ENCODE results near the gene SPRR5. TPM values are rescaled to one million over a fixed set of nuclear protein-coding genes. Genes with fewer than 3 reads are reported as not detected.

SPRR5 gene
- total and polyA plus RNA-seq, 4 donors: not detected

- TF ChIP-seq CTCF (IDR thresholded peaks at IDR 0.05; ENCODE audit: low read depth, low read length, missing input control) (no peak), SP1 (IDR thresholded peaks at IDR 0.05) (no peak), FOXA2 (IDR thresholded peaks at IDR 0.05) (no peak), HNF4G (IDR thresholded peaks at IDR 0.05) (no peak), RXRA (IDR thresholded peaks at IDR 0.05) (no peak), HNF4A (conservative IDR thresholded peaks at IDR 0.05) (no peak), RAD21 (IDR thresholded peaks at IDR 0.05) (no peak), REST (IDR thresholded peaks at IDR 0.05) (no peak), NR2F2 (IDR thresholded peaks at IDR 0.05) (no peak)
- no peaks in the 10 kb centered on the region for H3K9me3 ChIP-seq (ENCODE audit: control insufficient read depth in 4 of 4, low read length in 3 of 4)
- H3K27ac ChIP-seq (ENCODE audit: low read depth in 1 of 2, low read length in 2 of 2): no peak overlapping the region
- 97% methylated on average over 10 of the region's 10 CpGs for WGBS
- no peaks in the 10 kb centered on the region for H3K36me3 ChIP-seq (ENCODE audit: control insufficient read depth in 4 of 4, insufficient read depth in 3 of 4, low read depth in 1 of 4, low read length in 3 of 4)
- H3K4me1 ChIP-seq (ENCODE audit: control insufficient read depth in 4 of 4, insufficient read depth in 4 of 4, low read length in 3 of 4): peaks cover 0 to 14% (median 11%) of the 10 kb centered on the region in 4 donors
- H3K4me3 ChIP-seq (ENCODE audit: low read depth in 1 of 3, low read length in 3 of 3): no peak overlapping the region
- H3K27me3 ChIP-seq (ENCODE audit: control insufficient read depth in 4 of 4, insufficient read depth in 4 of 4, low read length in 3 of 4): no peaks in the 10 kb centered on the region
- DNase-seq (ENCODE audit: low spot score): no peak
- no peak overlapping the region for H3K9ac ChIP-seq (ENCODE audit: low read depth in 1 of 2, low read length in 2 of 2)
These were observed 12.9 kb downstream of the SPRR5 start for GRCh38 chr1:152959801-152960451.

- WGBS: 64% methylated on average over 10 of the region's 10 CpGs
- Histone ChIP-seq H3K9me3 (ENCODE audit: control insufficient read depth in 4 of 4, low read length in 3 of 4) (no peaks in the 10 kb centered on the region), H3K4me1 (ENCODE audit: control insufficient read depth in 4 of 4, insufficient read depth in 4 of 4, low read length in 3 of 4) (peaks cover 0 to 14% (median 11%) of the 10 kb centered on the region in 4 donors), H3K27ac (ENCODE audit: low read depth in 1 of 2, low read length in 2 of 2) (no peak overlapping the region), H3K4me3 (ENCODE audit: low read depth in 1 of 3, low read length in 3 of 3) (no peak overlapping the region), H3K36me3 (ENCODE audit: control insufficient read depth in 4 of 4, insufficient read depth in 3 of 4, low read depth in 1 of 4, low read length in 3 of 4) (no peaks in the 10 kb centered on the region), H3K9ac (ENCODE audit: low read depth in 1 of 2, low read length in 2 of 2) (no peak overlapping the region), H3K27me3 (ENCODE audit: control insufficient read depth in 4 of 4, insufficient read depth in 4 of 4, low read length in 3 of 4) (no peaks in the 10 kb centered on the region)
- DNase-seq (ENCODE audit: low spot score): no peak
- TF ChIP-seq FOXA2 (IDR thresholded peaks at IDR 0.05) (no peak), FOXA1 (IDR thresholded peaks at IDR 0.05) (no peak), ZBTB33 (IDR thresholded peaks at IDR 0.05) (no peak), NR2F2 (IDR thresholded peaks at IDR 0.05) (no peak), HNF4A (conservative IDR thresholded peaks at IDR 0.05) (no peak), ATF3 (IDR thresholded peaks at IDR 0.05) (no peak), YY1 (IDR thresholded peaks at IDR 0.05) (no peak), RXRA (IDR thresholded peaks at IDR 0.05) (no peak), SP1 (IDR thresholded peaks at IDR 0.05) (no peak), CTCF (IDR thresholded peaks at IDR 0.05; ENCODE audit: low read depth, low read length, missing input control) (no peak), JUND (IDR thresholded peaks at IDR 0.05) (no peak), GABPA (IDR thresholded peaks at IDR 0.05 in 1 of 2, conservative IDR thresholded peaks at IDR 0.05 in 1 of 2) (no peak), TAF1 (conservative IDR thresholded peaks at IDR 0.05) (no peak), HNF4G (IDR thresholded peaks at IDR 0.05) (no peak), MAX (IDR thresholded peaks at IDR 0.05) (no peak), EGR1 (IDR thresholded peaks at IDR 0.05; ENCODE audit: low read depth in 2 of 2) (no peak), RAD21 (IDR thresholded peaks at IDR 0.05) (no peak)
These were observed 13.5 kb downstream of the SPRR5 start for GRCh38 chr1:152960452-152961044.

Measured in liver (tissue), 9 donors.